Smooth muscle cell (in vitro differentiated cells): ENCODE results near the gene CMTM3. TPM values are rescaled to one million over a fixed set of nuclear protein-coding genes. Genes with fewer than 3 reads are reported as not detected.

ENCODE experiments used
- DNase-seq: peaks from one replicate; lab custom pipeline; 2025; ENCODE audit not compliant: unreplicated experiment; lab: John Stamatoyannopoulos, UW
- H2AFZ ChIP-seq: fragments of 200-600 bp; sonication (generic); 2 replicates; pipeline ENCODE4 v1.6.0; 2016; ENCODE audit warnings: antibody characterized with exemption, low read depth, mild to moderate bottlenecking
- H3F3A ChIP-seq: fragments of 200-600 bp; sonication (generic); 2 replicates; pipeline ENCODE4 v1.6.0; 2017; ENCODE audit warnings: antibody characterized with exemption, low read depth
- H3K27ac ChIP-seq: fragments of 200-600 bp; sonication (generic); 2 replicates; pipeline ENCODE4 v1.5.1; 2016; ENCODE audit warnings: low read depth, mild to moderate bottlenecking
- H3K27me3 ChIP-seq: fragments of 200-600 bp; sonication (generic); 2 replicates; pipeline ENCODE4 v1.6.1; 2016; ENCODE audit warnings: low read depth, mild to moderate bottlenecking
- H3K36me3 ChIP-seq: fragments of 200-600 bp; sonication (generic); 2 replicates; pipeline ENCODE4 v1.5.1; 2016; ENCODE audit warnings: low read depth
- H3K4me1 ChIP-seq: fragments of 200-600 bp; sonication (generic); 2 replicates; pipeline ENCODE4 v1.5.1; 2016; ENCODE audit warnings: low read depth
- H3K4me2 ChIP-seq: fragments of 200-600 bp; sonication (generic); 2 replicates; pipeline ENCODE4 v1.6.0; 2016; ENCODE audit warnings: mild to moderate bottlenecking
- H3K4me3 ChIP-seq: fragments of 200-600 bp; sonication (generic); 2 replicates; pipeline ENCODE4 v1.5.1; 2016; ENCODE audit warnings: mild to moderate bottlenecking
- H3K79me2 ChIP-seq: fragments of 200-600 bp; sonication (generic); 2 replicates; pipeline ENCODE4 v1.6.0; 2016; ENCODE audit warnings: low read depth, mild to moderate bottlenecking
- H3K9ac ChIP-seq: fragments of 200-600 bp; sonication (generic); 2 replicates; pipeline ENCODE4 v1.6.0; 2016; ENCODE audit warnings: low read depth
- H3K9me3 ChIP-seq: fragments of 200-600 bp; sonication (generic); replicated peaks from 2 replicates; pipeline ENCODE4 v1.5.1; 2016; ENCODE audit warnings: low read depth
- H4K20me1 ChIP-seq: fragments of 200-600 bp; sonication (generic); 2 replicates; pipeline ENCODE4 v1.6.0; 2016; ENCODE audit warnings: low read depth
- WGBS: methylation state at CpG from one replicate; pipeline ENCODE4 v1.1.7; 2016; ENCODE audit warnings: low lambda C conversion rate; 5-methylcytosine and 5-hydroxymethylcytosine counted together
- polyA plus RNA-seq: library from polyadenylated mRNA; unstranded; fragments of >200 nt; fragmentation: Nextera tagmentation; extraction: Ambion mirVana; gene quantifications from 2 replicates; pipeline ENCODE4 v1.2.1, GENCODE V29; 2016
- total RNA-seq: library from RNA; depleted of rRNA; stranded (reverse); fragments of >200 nt; gene quantifications from 2 replicates; pipeline ENCODE4 v1.2.3, GENCODE V29; 2014
- TF ChIP-seq, protein P1 (sequence below): fragments of 200-600 bp; sonication (generic); IDR thresholded peaks from 2 replicates; pipeline ENCODE4 v1.5.1; 2017; ENCODE audit warnings: borderline replicate concordance, mild to moderate bottlenecking, antibody characterized with exemption; ENCODE audit not compliant: insufficient read depth, poor library complexity, severe bottlenecking

CMTM3 gene
- total and polyA plus RNA-seq, 2 experiments from 2014 or later: 21.8 to 57.8 TPM

DNA sequence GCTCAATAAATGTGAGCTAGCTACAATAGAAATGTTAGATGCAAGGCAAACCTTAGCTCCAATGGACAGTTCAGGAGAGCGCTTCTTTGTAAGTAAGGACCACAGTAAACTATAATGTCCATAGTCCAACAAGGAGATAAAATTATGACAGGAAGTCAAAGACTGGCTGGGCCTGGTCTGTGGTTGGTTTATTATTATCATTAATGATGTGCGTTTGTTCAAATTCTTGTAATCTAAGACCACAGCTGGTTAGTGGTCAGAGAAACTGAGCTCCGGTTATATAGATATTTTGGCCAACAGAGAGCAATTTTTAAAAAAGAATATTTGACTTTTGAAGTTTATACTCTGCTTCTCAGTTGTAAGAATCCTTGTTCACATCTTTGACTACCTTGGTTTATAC is 30.0 kb upstream of the CMTM3 start:
- Histone ChIP-seq H3K79me2 (no peaks in the 10 kb centered on the region), H3K4me1 (peaks cover 2% of the 10 kb centered on the region), H3K4me3 (no peak overlapping the region), H3K9me3 (no peaks in the 10 kb centered on the region), H3K36me3 (no peaks in the 10 kb centered on the region), H3K27me3 (peaks cover 34% of the 10 kb centered on the region), H3K9ac (no peak overlapping the region), H2AFZ (no peak overlapping the region), H4K20me1 (no peaks in the 10 kb centered on the region), H3F3A (peaks cover 10% of the 10 kb centered on the region), H3K27ac (no peak overlapping the region), H3K4me2 (no peak overlapping the region)
- WGBS: 78% methylated on average over 3 of the region's 3 CpGs
- TF ChIP-seq, protein P1, sequence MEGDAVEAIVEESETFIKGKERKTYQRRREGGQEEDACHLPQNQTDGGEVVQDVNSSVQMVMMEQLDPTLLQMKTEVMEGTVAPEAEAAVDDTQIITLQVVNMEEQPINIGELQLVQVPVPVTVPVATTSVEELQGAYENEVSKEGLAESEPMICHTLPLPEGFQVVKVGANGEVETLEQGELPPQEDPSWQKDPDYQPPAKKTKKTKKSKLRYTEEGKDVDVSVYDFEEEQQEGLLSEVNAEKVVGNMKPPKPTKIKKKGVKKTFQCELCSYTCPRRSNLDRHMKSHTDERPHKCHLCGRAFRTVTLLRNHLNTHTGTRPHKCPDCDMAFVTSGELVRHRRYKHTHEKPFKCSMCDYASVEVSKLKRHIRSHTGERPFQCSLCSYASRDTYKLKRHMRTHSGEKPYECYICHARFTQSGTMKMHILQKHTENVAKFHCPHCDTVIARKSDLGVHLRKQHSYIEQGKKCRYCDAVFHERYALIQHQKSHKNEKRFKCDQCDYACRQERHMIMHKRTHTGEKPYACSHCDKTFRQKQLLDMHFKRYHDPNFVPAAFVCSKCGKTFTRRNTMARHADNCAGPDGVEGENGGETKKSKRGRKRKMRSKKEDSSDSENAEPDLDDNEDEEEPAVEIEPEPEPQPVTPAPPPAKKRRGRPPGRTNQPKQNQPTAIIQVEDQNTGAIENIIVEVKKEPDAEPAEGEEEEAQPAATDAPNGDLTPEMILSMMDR: no peak
- no peak for DNase-seq

DNA sequence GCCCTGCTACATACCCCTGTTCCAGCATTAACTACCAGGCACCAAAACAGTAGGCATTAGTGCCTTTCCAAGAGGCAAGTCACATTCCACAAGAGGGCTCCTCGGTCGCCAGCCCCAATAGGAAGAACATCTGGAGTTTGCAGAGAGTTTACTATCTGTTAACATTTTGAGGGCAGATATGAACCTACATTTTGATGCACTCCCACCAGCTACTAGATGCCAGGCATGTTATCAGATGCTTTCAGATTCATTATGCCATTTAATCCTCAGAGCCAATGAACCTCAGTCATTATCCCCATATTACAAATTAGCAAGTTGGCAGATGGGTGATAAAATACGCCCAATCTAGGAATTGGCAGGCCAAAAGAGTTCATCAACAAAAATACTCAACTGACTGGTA is 29.4 kb upstream of the CMTM3 start:
- no peaks in the 10 kb centered on the region for H3K9me3 ChIP-seq
- H3K4me2 ChIP-seq: no peak overlapping the region
- H3F3A ChIP-seq: peaks cover 5% of the 10 kb centered on the region
- H2AFZ ChIP-seq: no peak overlapping the region
- H3K27ac ChIP-seq: no peak overlapping the region
- WGBS: 94% methylated on average over 3 of the region's 3 CpGs
- H3K36me3 ChIP-seq: no peaks in the 10 kb centered on the region
- no peaks in the 10 kb centered on the region for H3K4me1 ChIP-seq
- H4K20me1 ChIP-seq: no peaks in the 10 kb centered on the region
- H3K4me3 ChIP-seq: no peak overlapping the region
- H3K27me3 ChIP-seq: peaks cover 35% of the 10 kb centered on the region
- no peak for DNase-seq
- H3K79me2 ChIP-seq: no peaks in the 10 kb centered on the region
- H3K9ac ChIP-seq: no peak overlapping the region
- TF ChIP-seq, protein P1: no peak

DNA sequence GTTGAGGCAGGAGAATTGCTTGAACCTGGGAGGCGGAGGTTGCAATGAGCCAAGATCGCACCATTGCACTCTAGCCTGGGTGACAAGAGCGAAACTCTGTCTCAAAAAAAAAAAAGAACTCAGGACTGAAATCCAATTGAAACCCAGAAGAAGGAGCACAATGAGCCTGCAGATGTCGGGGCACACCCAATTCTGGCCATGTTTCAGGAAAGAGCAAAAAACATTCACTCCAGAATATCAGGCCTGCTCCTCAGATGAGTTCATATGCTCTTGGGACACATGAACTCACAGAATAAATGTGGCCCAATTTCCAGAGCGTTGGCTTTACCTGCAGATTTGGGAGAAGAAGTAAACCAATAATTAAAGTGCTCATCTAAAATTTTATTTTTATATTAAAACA is 28.2 kb upstream of the CMTM3 start:
- 98% methylated on average over 5 of the region's 5 CpGs for WGBS

More for the DNA sequence above, 28.2 kb upstream of the CMTM3 start:
- Histone ChIP-seq H3K9me3 (no peaks in the 10 kb centered on the region), H3K79me2 (no peaks in the 10 kb centered on the region), H3K4me3 (no peak overlapping the region), H3K27ac (no peak overlapping the region), H3K36me3 (no peaks in the 10 kb centered on the region), H3F3A (no peaks in the 10 kb centered on the region), H3K4me1 (peaks cover 9% of the 10 kb centered on the region), H3K4me2 (no peak overlapping the region), H3K27me3 (peaks cover 35% of the 10 kb centered on the region), H4K20me1 (no peaks in the 10 kb centered on the region), H2AFZ (no peak overlapping the region), H3K9ac (no peak overlapping the region)
- no peak for DNase-seq
- TF ChIP-seq, protein P1: no peak
